GM19324 (cell line): ENCODE measurements around the gene NOVA1.

Experiments used
- ATAC-seq: cut with Tn5 transposase; IDR thresholded peaks from one replicate; pipeline ENCODE4 v1.9.1; 2021; ENCODE audit warnings: mild to moderate bottlenecking, moderate library complexity; ENCODE audit not compliant: unreplicated experiment, low FRiP score

The NOVA1 gene

DNA sequence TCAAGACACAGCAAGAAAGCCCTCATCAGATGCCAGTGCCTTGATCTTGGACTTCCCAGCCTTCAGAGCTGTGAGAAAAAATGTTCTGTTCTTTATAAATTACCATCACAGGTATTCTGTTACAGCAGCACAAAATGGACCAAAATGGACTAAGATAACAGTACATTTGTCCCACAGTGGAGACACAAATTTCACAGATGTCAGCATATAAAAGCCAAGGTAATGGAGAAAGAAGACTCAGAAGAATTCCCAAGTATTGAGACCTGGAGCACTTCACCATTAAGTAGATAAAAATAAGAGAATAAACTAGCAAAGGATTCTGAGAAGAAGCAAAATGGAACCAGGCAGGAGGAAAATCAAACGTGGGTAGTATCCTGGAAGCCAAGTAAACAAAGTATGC, 131.0 kb downstream of the NOVA1 start:
- no peak for ATAC-seq

DNA sequence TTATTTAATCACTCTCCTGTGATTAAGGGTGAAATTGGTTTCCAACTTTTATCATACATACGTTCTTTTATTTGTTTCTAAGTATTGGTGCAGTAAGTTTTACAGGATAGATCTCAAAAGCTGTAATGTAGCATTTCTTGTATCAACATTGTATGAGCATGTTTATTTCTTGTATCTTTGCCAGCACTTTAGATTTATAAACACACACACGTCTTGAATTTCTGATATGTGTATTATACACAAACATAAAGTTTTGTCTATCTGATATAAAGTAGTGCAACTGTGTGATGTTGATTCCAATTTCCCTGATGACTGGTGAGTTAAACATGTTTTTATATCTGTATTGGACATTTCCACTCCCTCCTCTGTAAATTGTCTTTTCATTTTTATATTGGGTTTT, 134.7 kb downstream of the NOVA1 start:
- ATAC-seq, result no peak

DNA sequence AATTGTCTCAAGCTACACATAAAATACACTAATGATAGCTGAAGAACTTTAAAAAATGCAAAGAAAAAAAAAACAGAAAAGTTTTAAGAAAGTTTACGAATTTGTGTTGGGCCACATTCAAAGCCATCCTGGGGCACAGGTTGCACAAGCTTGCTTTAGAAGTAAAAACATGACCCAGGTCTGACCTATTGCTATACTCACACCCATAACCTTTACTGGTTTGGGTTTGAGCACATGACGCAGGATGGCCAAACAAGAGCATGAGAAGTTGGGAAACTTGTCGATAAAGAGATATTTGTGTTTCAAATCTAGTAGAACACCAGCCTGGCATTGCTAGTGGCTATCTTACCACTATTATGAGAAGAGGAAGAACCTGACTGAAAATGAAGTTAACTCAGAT, 143.7 kb downstream of the NOVA1 start:
- no peak for ATAC-seq

DNA sequence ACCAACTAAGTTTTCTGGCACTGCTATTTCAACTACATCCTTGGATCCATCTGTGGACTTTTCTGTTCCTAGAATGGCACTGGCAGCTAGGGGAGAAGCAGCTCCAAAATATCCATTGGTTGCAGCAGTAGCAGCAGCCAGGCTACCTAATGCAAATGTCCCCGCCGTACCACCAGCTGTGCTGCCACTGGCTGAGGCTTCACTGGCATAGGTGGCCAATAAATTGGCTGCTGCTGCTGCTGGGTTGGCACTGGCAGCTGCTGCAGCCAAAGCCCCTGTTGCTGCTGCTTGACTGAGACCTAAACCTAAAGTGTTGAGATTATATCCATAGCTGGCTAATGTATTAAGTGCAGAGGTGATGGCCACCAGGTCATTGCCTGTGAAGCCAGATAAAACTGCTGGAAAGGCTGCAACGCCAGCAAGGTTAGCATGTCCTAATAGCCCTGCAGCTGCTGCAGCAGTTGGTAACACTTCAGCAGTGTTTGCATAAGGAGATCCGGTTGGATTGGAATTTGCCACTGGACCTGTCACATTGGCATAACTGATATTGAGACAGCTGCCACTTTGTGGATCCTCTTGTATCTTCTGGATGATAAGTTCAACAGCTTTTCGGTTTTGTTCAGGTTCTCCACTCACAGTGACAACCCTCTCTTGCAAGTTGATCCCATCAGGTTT, 149.5 kb downstream of the NOVA1 start:
- no peak for ATAC-seq

DNA sequence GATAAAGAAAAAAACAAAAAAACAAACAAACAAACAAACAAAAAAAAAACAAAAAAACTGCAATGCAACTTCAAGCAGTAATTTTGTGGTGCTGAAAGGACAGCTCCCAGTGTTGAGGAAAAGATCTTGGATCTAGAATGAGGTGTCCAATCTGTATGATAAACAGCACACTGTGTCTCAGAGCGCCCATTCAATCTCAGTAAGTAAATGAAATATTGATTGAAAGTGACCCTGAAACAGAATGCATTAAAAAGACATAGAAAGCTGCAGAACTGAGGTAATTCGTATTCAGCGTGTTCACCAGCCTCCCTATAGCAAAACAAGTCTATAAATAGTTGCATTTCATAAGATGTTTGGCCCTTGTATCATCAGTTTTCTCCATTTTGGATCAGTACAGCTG, 153.0 kb downstream of the NOVA1 start:
- no peak for ATAC-seq

DNA sequence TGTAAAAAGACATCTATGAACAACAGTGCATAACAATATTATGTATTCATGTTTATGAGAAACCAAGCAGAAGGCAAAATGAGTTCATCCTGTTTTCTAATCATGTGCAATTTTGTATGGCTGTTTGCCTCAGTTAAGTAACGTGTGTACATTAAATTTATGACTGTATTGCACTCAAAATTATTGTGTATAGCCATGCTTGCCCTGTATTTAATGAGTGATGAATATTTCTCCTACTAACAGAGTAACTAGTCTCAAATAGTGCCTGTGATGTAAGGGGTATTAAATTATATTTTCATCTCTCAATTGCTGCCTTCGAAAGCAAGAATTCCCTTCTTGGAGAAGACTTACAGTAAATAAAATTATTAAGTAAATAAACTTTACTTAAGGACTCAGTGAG, 154.2 kb downstream of the NOVA1 start:
- ATAC-seq, result no peak

DNA sequence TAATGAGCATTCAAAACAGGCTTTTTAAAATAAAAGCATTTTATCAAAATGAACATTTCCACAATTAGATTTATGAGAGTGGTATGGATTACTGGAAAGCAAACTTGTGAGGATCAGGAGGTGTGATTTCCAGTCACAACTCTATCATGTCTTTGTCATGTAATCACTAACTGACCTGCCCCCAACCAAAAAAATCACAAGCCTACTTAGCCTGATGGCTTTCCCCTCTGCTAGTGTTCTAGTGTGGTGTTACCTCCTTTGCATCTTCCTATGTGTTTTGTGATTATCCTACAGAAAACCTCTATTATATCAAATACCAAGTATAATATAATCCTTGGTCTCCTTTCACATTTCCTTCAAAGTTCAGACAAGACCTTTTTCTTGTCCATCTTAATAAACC, 168.6 kb downstream of the NOVA1 start:
- no peak for ATAC-seq

DNA sequence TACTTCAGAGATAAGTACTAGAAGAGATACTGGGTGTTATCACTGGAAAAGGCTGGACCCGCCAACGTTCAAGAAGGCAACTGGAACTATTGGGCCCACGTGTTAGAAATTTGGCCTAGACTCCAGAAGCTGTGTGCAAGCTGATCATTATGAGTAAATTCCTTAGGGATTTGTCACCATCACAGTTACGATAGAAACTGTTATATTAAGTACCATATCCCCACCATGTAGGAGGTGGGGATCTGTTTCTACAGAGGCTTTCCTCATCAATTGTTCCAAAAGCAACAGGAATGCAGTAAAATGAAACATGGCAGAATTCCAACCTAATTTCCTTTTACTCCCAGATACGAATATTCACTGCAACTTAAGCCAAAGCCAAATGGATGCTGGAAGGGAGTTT, 170.7 kb downstream of the NOVA1 start:
- no peak for ATAC-seq

DNA sequence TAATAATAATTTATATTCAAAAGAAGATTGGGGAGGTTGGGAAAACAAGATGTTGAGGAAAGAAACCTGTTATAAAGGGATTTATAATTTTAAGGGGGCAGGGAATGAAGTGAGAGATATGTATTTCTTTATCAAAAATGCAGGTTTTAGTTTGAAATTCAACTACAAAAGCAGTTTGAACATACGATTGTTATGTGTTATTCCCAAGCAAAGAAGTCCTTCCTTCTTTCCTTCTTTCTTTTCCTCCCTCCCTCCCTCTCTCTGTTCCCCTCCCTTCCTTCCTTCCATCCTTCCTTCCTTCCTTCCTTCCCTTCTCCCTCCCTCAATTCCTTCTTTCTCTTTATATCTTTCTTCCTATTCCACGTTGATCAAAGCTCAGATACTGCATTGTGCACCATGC, 173.3 kb downstream of the NOVA1 start:
- no peak for ATAC-seq

DNA sequence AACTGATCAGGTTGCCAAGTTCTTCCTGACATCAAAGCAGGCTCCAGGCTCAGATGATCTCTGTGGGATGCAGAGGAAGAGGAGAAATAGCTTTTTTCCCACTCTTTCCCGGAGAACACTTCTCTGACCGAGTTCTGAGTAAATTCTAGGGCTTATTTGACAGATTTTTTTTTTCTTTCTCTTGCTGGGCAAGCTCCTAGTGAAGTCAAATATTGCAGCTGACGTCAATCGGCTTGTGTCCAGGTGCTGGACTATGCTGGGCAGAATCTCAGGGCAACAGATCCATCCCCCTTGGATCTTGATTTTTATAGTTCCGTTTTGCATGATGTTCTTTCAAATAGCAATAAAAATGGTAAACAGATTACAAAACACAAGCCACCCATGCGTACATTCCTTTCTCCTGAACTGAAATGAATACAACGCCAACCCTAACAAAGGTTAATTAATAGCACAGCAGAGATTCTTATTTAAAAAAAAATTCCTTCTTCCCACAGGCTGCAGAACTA, 182.2 kb downstream of the NOVA1 start:
- ATAC-seq, result no peak

DNA sequence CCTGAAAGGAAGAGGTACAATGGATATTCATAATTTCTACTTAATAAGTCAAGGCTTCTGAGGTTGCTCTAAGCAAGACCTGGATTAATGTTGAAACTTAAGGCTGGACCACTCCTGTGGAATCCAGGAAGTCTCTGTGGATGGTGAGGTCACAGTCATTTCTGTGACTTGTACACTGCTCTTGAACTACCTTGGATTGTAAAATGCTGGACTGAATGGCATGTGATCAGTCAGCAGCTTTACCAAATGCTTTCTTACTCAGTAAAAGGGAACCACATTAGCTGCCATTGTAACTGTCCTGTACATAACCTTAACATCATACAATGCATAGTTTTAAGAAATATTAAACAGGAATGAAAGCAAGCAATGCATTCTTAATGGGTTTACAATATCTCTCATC, 182.9 kb downstream of the NOVA1 start:
- ATAC-seq, result no peak

DNA sequence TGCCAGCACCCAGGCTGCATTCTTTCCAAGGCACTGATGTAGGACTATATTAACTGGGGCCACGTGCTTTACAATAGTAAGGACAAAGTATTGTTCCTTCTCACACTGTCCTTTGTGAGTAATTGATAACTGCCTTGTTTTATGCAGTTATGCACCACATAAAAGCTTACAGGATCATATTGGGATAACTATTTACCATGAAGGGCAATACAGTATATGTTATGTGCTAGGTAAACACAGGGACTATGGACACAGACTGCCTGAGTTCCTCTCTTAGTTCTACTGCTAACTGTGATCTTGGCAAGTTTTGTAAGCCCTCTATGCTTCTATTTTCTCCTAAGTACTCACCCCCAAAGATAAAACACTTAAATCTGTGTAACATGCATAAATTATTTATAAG, 183.7 kb downstream of the NOVA1 start:
- ATAC-seq, result no peak

DNA sequence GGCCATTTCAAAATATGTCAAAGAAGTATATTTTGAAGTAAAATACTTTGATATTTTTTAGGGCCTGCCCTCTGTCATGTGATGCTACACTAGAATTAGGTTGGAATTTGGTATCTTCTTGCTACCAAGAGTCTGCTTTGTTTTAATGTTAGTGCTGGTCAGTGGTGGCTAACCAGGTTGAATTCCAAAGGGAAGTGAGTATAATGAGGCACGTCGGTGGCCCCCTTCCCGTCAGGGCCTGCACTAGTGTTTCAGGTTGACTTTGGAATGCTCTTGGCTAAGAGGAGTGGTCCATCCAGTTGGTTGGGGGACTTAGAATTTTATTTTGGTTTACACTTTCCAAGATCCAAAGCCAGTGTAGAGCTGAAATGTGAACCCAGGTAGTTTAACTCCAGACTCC, 185.4 kb downstream of the NOVA1 start:
- ATAC-seq, result no peak

DNA sequence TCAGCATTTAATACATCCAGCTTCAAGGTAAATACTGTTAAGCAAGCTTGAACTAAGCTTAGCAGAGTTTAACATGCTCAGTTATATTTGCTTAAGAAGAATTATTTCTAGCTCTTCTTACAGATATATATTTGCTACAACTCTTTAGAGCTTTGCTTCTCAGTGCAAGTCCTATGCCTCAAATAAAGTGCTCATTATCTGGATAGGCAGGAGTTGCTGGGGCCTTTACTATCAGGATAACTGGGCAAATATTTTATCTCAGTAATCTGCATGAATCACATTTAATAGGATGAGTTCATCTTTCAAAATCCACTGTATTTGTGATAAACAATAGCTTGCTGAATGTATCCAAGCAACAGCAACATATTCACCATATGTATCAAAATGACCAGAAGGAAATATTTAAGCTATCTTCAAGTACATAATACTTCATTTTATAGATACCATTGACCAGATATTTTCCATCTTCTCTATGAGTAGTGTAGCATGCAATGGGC, 187.6 kb downstream of the NOVA1 start:
- ATAC-seq, result no peak

DNA sequence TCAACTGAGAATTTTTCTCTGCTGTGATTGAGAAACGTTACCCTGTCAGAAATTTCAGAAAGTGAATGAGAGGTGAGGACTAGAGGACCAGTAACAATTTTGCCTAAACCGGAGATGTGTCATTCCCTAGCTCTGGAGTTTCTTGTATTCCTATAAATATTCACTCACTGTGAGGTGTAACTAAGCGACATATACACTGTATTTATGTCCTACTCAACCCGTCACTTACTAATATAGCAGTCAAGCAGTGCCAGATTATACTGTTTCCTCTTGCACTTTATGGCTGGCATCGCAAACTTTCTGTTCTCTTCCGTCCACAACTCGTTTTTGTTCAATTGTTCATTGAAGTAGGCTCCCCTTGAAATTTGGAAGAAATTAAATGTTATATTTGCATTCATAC, 192.9 kb downstream of the NOVA1 start:
- ATAC-seq, result no peak

DNA sequence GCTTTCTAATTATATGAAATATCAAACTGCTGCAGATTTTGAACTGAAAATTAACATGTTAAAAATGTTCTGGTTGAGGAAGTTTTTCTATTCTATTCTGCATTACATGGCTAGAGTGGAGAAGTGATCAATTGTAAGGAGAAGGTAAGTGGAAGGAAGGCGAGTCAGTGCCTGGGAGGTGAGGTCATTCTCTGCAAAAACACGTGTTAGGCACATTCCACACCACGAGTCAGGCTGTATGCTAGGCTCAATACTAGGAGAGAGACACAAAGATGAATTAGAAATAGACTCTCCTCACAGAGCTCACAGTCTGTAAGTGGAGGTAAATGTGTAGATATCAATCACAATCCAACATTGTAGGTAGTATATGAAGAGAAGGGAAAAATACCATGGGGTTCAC, 194.1 kb downstream of the NOVA1 start:
- ATAC-seq, result no peak

DNA sequence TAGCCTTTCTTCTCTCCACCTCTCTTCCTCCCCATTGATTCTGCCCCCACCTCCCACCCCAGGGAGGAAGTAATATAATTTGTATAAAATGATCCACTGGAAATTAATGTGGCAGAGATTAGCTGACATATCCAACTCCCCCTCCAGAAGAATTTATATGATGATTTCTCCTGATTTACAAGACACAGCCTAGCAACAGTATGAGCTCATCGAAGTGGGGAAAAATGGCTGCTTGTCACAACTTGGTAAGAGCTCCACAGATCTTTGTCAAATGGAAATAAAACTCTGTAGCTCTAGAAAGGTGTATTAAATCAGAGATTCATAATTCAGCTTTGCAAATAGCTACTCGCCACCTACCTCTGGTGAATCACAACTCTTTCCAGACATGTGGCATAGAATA, 195.7 kb downstream of the NOVA1 start:
- no peak for ATAC-seq

DNA sequence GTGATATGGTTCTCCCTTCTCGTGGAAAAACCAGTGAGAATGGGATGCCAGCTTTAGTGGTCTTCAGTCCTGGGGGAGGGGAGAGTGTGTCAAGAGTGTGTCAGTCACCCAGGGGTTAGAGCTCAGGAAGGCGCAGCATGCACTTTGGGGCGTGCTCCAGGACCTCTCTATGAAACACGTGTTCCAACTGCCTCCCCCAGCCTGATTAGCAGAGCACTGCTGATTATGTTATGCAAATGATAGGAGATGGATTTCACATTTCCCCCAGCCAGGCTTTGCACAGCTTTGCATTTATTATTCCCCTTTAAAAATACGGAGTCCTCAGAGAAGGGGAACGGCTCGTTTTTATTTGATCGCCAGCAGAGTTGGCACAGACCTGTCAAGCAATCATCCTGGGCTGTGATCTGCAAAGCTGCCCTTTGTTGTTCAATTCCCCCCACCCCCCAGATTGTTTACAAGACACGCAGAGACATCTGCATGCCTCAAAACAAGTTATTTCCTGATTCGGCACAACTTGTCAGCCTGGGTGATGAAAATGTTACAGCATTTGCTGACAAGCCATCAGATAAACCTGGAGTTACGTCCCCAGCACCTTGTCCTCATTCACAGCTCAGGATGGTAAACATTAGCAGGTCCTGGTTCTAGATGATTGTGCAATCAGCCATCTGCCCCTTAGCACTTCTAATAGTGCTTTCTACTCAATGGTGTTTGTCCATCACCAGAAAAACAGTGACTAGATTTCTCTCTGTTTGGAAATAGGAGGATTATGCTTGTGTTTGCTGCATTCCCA, 196.5 kb downstream of the NOVA1 start:
- ATAC-seq, result no peak

DNA sequence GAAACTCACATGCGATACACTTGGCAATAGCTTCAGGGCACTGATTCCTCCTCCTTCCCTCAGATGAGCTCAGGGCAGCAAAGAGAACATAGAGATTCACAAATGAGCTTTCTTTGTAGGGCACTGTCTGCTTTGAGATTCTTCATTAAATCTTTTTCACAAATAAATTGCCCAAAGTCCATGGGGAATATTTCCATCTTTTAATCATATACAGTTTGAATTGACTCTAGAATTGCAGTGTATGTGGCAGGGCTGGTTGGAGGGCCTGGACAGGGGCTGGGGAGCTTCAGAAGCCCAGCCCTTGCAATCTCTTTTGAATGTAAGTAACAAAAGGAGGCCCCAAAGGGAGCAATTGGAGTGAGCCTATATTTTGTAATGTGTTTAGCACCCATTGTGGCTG, 197.5 kb downstream of the NOVA1 start:
- no peak for ATAC-seq

DNA sequence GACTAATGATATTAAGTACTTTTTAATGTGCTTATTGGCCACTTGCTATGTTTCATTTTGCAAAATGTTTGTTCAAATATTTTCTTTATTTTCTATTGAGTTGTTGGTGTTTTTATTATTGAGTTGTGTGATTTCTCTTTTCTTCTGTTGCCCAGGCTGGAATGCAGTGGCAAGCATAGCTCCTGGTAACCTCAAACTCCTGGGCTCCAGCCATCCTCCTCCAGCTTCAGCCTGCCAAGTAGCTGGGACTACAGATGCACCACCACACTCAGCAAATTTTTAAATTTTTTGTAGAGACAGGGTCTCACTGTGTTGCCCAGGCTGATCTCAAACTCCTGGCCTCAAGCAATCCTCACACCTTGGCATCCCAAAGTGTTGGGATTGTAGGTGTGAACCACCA, 199.2 kb downstream of the NOVA1 start:
- ATAC-seq, result no peak
